GM12878 (cell line): ENCODE results near the gene PRKCE. TPM values are rescaled to one million over a fixed set of nuclear protein-coding genes. Genes with fewer than 3 reads are reported as not detected.

Experiments
- ATAC-seq: fragments of 200-7000 bp; cut with Tn5 transposase; 3 replicates; pipeline ENCODE4 v1.9.1; 2020; ENCODE audit warnings: mild to moderate bottlenecking, moderate library complexity
- BruUV-seq: library from RNA; stranded (reverse); fragments of 400-500 nt; replicated peaks from 2 replicates; lab custom pipeline; 2021; lab: Mats Ljungman, UMichigan
- CTCF ChIA-PET: fragments of 300-600 bp; sonication (Branson Sonifier 250); formaldehyde crosslinking; extraction: SDS; loops from one replicate; lab custom pipeline; 2021; ENCODE audit warnings: inconsistent platforms; lab: Yijun Ruan, JAX
- POLR2A ChIA-PET: fragments of 350-600 bp; formaldehyde crosslinking; extraction: SDS; loops from one replicate; lab custom pipeline; 2021; ENCODE audit warnings: inconsistent platforms; lab: Charles Lee
- RAD21 ChIA-PET: fragments of 300-600 bp; sonication (Branson Sonifier 250); formaldehyde crosslinking; loops from one replicate; lab custom pipeline; 2023; ENCODE audit warnings: antibody characterized with exemption; ENCODE audit not compliant: unreplicated experiment; lab: Charles Lee
- SMC1A ChIA-PET: fragments of 300-600 bp; sonication (Branson Sonifier 250); formaldehyde crosslinking; loops from one replicate; lab custom pipeline; 2023; ENCODE audit not compliant: unreplicated experiment, uncharacterized antibody; lab: Charles Lee
- DNase-seq: peaks from one replicate; pipeline ENCODE4 v3.0.0-alpha.2; 2011; ENCODE audit warnings: low read depth, low spot score
- FAIRE-seq: peaks from 3 replicates; lab custom pipeline; 2011; peaks lifted over from hg19 to GRCh38; lab: Jason Lieb, UNC
- H2AFZ ChIP-seq: 2 replicates; pipeline ENCODE4 v1.6.0; 2011; ENCODE audit warnings: low read depth, low read length, control low read depth; ENCODE audit not compliant: control insufficient read depth
- H3K27ac ChIP-seq: 2 replicates; pipeline ENCODE4 v1.5.1; 2011; ENCODE audit warnings: control low read depth; ENCODE audit not compliant: control insufficient read depth, insufficient read depth
- H3K27me3 ChIP-seq, 2 experiments: replicated peaks in 1 of 2; 2 replicates each; pipeline versions ENCODE4 v1.6.0 to v1.6.1; 2011; ENCODE audit warnings: low read length in 1 of 2; ENCODE audit not compliant: control insufficient read depth in 2 of 2, insufficient read depth in 2 of 2
- H3K36me3 ChIP-seq, 2 experiments: 2 replicates each; pipeline ENCODE4 v1.5.1; 2011; ENCODE audit warnings: low read length in 1 of 2; ENCODE audit not compliant: control insufficient read depth in 2 of 2, insufficient read depth in 2 of 2
- H3K4me1 ChIP-seq: 2 replicates; pipeline ENCODE4 v1.6.1; 2011; ENCODE audit warnings: mild to moderate bottlenecking, low read length, moderate library complexity, mixed read lengths; ENCODE audit not compliant: control insufficient read depth, insufficient read depth
- H3K4me2 ChIP-seq: 2 replicates; pipeline ENCODE4 v1.6.0; 2011; ENCODE audit warnings: control low read depth; ENCODE audit not compliant: control insufficient read depth, insufficient read depth
- H3K4me3 ChIP-seq: fragments of 200-600 bp; sonication (generic); 2 replicates; pipeline ENCODE4 v1.5.1; 2016
- H3K79me2 ChIP-seq: 2 replicates; pipeline ENCODE4 v1.6.0; 2011; ENCODE audit warnings: low read length; ENCODE audit not compliant: control insufficient read depth, insufficient read depth
- H3K9ac ChIP-seq: 2 replicates; pipeline ENCODE4 v1.8.0; 2011; ENCODE audit warnings: low read length, control low read depth, mixed read lengths; ENCODE audit not compliant: control insufficient read depth, insufficient read depth
- H3K9me3 ChIP-seq: replicated peaks from 3 replicates; pipeline ENCODE4 v1.5.1; 2011; ENCODE audit warnings: mild to moderate bottlenecking, low read length; ENCODE audit not compliant: control insufficient read depth, insufficient read depth
- H4K20me1 ChIP-seq: 2 replicates; pipeline ENCODE4 v1.6.0; 2011; ENCODE audit not compliant: control insufficient read depth, insufficient read depth
- BACH1 ChIP-seq: fragments of 450-650 bp; IDR thresholded peaks from 2 replicates; pipeline ENCODE4 v1.6.1; 2017; ENCODE audit warnings: mild to moderate bottlenecking, borderline replicate concordance
- BHLHE40 ChIP-seq, 2 experiments: fragments of 450-650 bp in 1 of 2; IDR thresholded peaks; 2 replicates each; pipeline ENCODE4 v1.6.1; 2011 to 2017; ENCODE audit warnings: low read depth in 2 of 2, borderline replicate concordance in 1 of 2, improper control_type of control experiment in 1 of 2, low read length in 1 of 2, mild to moderate bottlenecking in 1 of 2
- CEBPB ChIP-seq, 2 experiments: fragments of 150-350 bp in 1 of 2; IDR thresholded peaks; 2 replicates each; pipeline ENCODE4 v1.6.1; 2012 to 2014; ENCODE audit warnings: low read depth in 2 of 2, low read length in 2 of 2, borderline replicate concordance in 1 of 2, inconsistent platforms in 1 of 2
- CREM ChIP-seq: IDR thresholded peaks from 2 replicates; pipeline ENCODE4 v1.6.1; 2014; ENCODE audit warnings: antibody characterized with exemption, low read depth
- EP300 ChIP-seq, 2 experiments: fragments of 150-350 bp in 1 of 2; IDR thresholded peaks; 2 replicates each; pipeline ENCODE4 v1.6.1; 2011 to 2012; ENCODE audit warnings: low read depth in 2 of 2, low read length in 2 of 2, borderline replicate concordance in 1 of 2, improper control_type of control experiment in 1 of 2, inconsistent platforms in 1 of 2; ENCODE audit not compliant: control insufficient read depth in 1 of 2
- LARP7 ChIP-seq: fragments of 450-650 bp; IDR thresholded peaks from 2 replicates; pipeline ENCODE4 v1.6.1; 2017; ENCODE audit warnings: mild to moderate bottlenecking
- MEF2A ChIP-seq: IDR thresholded peaks from 2 replicates; pipeline ENCODE4 v1.6.1; 2011; ENCODE audit warnings: low read depth, mild to moderate bottlenecking, low read length, moderate library complexity; ENCODE audit not compliant: insufficient read depth
- NFYB ChIP-seq: IDR thresholded peaks from 2 replicates; pipeline ENCODE4 v1.6.1; 2011; ENCODE audit warnings: low read depth, mild to moderate bottlenecking, low read length, improper control_type of control experiment, moderate library complexity; ENCODE audit not compliant: insufficient read depth
- POLR2AphosphoS5 ChIP-seq: IDR thresholded peaks from 2 replicates; pipeline ENCODE4 v1.6.1; 2011; ENCODE audit warnings: mild to moderate bottlenecking, low read length, inconsistent platforms
- RAD21 ChIP-seq: IDR thresholded peaks from 2 replicates; pipeline ENCODE4 v1.6.1; 2011; ENCODE audit warnings: mild to moderate bottlenecking, low read depth, low read length, moderate library complexity; ENCODE audit not compliant: insufficient read depth
- RBBP5 ChIP-seq: fragments of 200-600 bp; sonication (generic); conservative IDR thresholded peaks from 2 replicates; pipeline ENCODE4 v1.6.1; 2016
- WRNIP1 ChIP-seq: IDR thresholded peaks from 2 replicates; pipeline ENCODE4 v1.6.1; 2011; ENCODE audit warnings: low read depth, low read length, improper control_type of control experiment, borderline replicate concordance
- YY1 ChIP-seq: IDR thresholded peaks from 2 replicates; pipeline ENCODE4 v1.6.1; 2011; ENCODE audit warnings: low read depth, mild to moderate bottlenecking, low read length
- ZBED1 ChIP-seq: IDR thresholded peaks from 2 replicates; pipeline ENCODE4 v1.6.1; 2016; ENCODE audit warnings: borderline replicate concordance
- WGBS: methylation state at CpG from one replicate; pipeline ENCODE4 v1.1.6; 2016; ENCODE audit warnings: low lambda C conversion rate; ENCODE audit not compliant: insufficient replicate concordance, insufficient coverage; ENCODE audit errors: missing lambda C conversion rate; 5-methylcytosine and 5-hydroxymethylcytosine counted together
- in situ Hi-C: fragments of 300-500 bp; cut with MboI; formaldehyde crosslinking; loops from 9 replicates; pipeline ENCODE4 v1.14.3; 2018; ENCODE audit warnings: mixed read lengths
- intact Hi-C: fragments of 100-400 bp; cut with micrococcal nuclease; formaldehyde crosslinking; loops from one replicate; pipeline ENCODE4 v1.14.2; 2022; ENCODE audit not compliant: unreplicated experiment
- polyA plus RNA-seq, 11 experiments: library from polyadenylated mRNA; depleted of rRNA in 4 of 11; unstranded in 6 of 11; stranded (reverse) in 5 of 11; fragments of >200 nt; fragmentation: Nextera tagmentation in 4 of 11; fragmentation: Illumina TruSeq in 1 of 11; extraction: Ambion mirVana in 4 of 11; extraction: Trizol in 1 of 11; gene quantifications; 1 replicate in 1 of 11; 2 replicates in 10 of 11; pipeline versions ENCODE4 v1.2.1 to v1.2.3, GENCODE V29; 2011 to 2016; ENCODE audit warnings: inconsistent platforms in 2 of 11, missing spikeins in 2 of 11, low read depth in 1 of 11
- total RNA-seq, 4 experiments: library from RNA; depleted of rRNA in 3 of 4; stranded (reverse); fragments of >200 nt in 3 of 4; fragmentation: Illumina TruSeq in 1 of 4; extraction: Trizol in 1 of 4; gene quantifications; 2 replicates each; pipeline versions ENCODE4 v1.2.1 to v1.2.3, GENCODE V29; 2013 to 2021
- TF ChIP-seq, protein P1 (sequence below): fragments of 450-650 bp; conservative IDR thresholded peaks from 2 replicates; pipeline ENCODE4 v1.6.1; 2017; ENCODE audit warnings: mild to moderate bottlenecking, moderate library complexity
- TF ChIP-seq, protein P2 (sequence below): IDR thresholded peaks from 2 replicates; pipeline ENCODE4 v1.6.1; 2012; ENCODE audit warnings: low read depth, low read length, improper control_type of control experiment
- TF ChIP-seq, protein P3 (sequence below): fragments of 450-650 bp; IDR thresholded peaks from 2 replicates; pipeline ENCODE4 v1.6.1; 2017; ENCODE audit warnings: mild to moderate bottlenecking

PRKCE gene
- total and polyA plus RNA-seq, 10 of the 15 experiments (the other 5 are each of a cell fraction or from before 2014, with no cell fraction given), result 2.6 to 28.2 (median 11.3) TPM

DNA sequence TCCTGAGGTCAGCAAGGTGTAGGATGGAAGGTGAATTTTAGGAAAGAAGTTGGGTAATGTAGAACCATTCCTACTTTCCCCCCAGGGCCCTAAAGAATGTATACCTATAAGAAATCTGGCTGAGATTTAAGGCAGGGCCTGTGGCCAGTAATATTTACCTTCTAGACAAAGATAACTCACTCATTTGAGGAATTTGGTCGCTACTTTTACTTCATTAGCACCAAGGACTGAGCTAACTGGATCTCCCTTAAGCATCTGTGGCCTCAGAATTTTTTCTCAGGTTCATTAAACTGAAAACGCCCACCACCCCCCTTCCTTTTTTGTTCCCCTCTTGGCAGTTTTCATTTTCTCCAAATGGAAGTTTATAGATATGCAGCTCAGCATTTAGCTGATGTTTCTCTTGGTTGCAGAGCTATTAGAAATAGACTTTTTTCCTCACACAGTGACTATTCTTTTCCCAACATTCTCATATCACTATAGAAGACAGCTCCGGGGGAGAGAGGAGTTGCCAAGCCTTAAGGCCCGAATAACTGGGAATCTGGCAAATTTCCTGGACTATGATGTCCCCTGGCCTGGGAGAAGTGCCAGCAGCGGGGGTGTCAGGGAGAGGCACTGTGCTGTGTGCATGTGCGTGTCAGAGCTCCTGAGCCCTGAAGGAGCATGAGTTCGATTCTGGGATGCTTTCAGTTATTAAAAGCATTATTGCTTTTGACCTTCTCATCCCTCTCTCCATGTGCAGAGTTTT is 310.9 kb downstream of the PRKCE start:
- Histone ChIP-seq H3K9me3 (no peaks in the 10 kb centered on the region), H3K79me2 (no peaks in the 10 kb centered on the region; the same call in 1 of the 2 replicates), H2AFZ (no peak overlapping the region), H4K20me1 (no peaks in the 10 kb centered on the region; the same call in 1 of the 2 replicates), H3K27me3 (no peaks in the 10 kb centered on the region), H3K4me3 (no peak overlapping the region), H3K36me3 (no peaks in the 10 kb centered on the region; a peak in 1 of 4 replicates), H3K4me2 (no peak overlapping the region), H3K27ac (no peak overlapping the region), H3K4me1 (no peaks in the 10 kb centered on the region), H3K9ac (no peak overlapping the region)
- in situ Hi-C loops (no loop called here), intact Hi-C loops (no loop called here)
- ATAC-seq (no peak), FAIRE-seq (no peak), DNase-seq (no peak)
- BruUV-seq, result no TSS peak
- ChIA-PET POLR2A (interaction anchor here (0.8 kb wide), 1 partner anchor 13 kb away, joined by 3 read pairs; no protein-coding TSS in a partner anchor), RAD21 (interaction anchor here (1.5 kb wide), 1 partner anchor 100 kb away, joined by 3 read pairs; no protein-coding TSS in a partner anchor), CTCF (interaction anchor here (0.7 to 1.5 kb wide), 5 partner anchors 14 to 886 kb away, joined by 3 to 5 read pairs (median 4); no protein-coding TSS in a partner anchor), SMC1A (interaction anchor here (0.6 to 1.2 kb wide), 4 partner anchors 10 to 61 kb away, joined by 3 to 5 read pairs (median 4); no protein-coding TSS in a partner anchor)
- WGBS, result 27% methylated on average over 7 of the region's 7 CpGs
- TF ChIP-seq EP300 (IDR thresholded peaks at IDR 0.05; ENCODE audit: borderline replicate concordance in 1 of 2, control insufficient read depth in 1 of 2, low read depth in 2 of 2, low read length in 2 of 2) (no peak), NFYB (no peak), RAD21 (no peak), WRNIP1 (no peak), BACH1 (no peak), CREM (no peak), ZBED1 (no peak), RBBP5 (no peak), LARP7 (no peak), BHLHE40 (IDR thresholded peaks at IDR 0.05; ENCODE audit: borderline replicate concordance in 1 of 2, low read depth in 2 of 2, low read length in 1 of 2) (no peak), MEF2A (no peak), YY1 (no peak), POLR2AphosphoS5 (no peak), CEBPB (IDR thresholded peaks at IDR 0.05; ENCODE audit: borderline replicate concordance in 1 of 2, low read depth in 2 of 2, low read length in 2 of 2) (no peak)
- TF ChIP-seq, protein P1, sequence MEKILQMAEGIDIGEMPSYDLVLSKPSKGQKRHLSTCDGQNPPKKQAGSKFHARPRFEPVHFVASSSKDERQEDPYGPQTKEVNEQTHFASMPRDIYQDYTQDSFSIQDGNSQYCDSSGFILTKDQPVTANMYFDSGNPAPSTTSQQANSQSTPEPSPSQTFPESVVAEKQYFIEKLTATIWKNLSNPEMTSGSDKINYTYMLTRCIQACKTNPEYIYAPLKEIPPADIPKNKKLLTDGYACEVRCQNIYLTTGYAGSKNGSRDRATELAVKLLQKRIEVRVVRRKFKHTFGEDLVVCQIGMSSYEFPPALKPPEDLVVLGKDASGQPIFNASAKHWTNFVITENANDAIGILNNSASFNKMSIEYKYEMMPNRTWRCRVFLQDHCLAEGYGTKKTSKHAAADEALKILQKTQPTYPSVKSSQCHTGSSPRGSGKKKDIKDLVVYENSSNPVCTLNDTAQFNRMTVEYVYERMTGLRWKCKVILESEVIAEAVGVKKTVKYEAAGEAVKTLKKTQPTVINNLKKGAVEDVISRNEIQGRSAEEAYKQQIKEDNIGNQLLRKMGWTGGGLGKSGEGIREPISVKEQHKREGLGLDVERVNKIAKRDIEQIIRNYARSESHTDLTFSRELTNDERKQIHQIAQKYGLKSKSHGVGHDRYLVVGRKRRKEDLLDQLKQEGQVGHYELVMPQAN, result no peak
- TF ChIP-seq, protein P2, sequence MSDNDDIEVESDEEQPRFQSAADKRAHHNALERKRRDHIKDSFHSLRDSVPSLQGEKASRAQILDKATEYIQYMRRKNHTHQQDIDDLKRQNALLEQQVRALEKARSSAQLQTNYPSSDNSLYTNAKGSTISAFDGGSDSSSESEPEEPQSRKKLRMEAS, result no peak
- TF ChIP-seq, protein P3, sequence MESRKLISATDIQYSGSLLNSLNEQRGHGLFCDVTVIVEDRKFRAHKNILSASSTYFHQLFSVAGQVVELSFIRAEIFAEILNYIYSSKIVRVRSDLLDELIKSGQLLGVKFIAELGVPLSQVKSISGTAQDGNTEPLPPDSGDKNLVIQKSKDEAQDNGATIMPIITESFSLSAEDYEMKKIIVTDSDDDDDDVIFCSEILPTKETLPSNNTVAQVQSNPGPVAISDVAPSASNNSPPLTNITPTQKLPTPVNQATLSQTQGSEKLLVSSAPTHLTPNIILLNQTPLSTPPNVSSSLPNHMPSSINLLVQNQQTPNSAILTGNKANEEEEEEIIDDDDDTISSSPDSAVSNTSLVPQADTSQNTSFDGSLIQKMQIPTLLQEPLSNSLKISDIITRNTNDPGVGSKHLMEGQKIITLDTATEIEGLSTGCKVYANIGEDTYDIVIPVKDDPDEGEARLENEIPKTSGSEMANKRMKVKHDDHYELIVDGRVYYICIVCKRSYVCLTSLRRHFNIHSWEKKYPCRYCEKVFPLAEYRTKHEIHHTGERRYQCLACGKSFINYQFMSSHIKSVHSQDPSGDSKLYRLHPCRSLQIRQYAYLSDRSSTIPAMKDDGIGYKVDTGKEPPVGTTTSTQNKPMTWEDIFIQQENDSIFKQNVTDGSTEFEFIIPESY, result no peak
